ENCODE data around the gene NPC1.
A peak's percentile ranks its signal among the peaks of the same experiment; 100 is the strongest.

Gene NPC1

GRCh38 chr18:23631312-23631711, 45.0 kb upstream of the NPC1 start:
- TF ChIP-seq CTCF (IDR thresholded peaks at IDR 0.05; ENCODE audit: control insufficient read depth, extremely low read depth, insufficient read depth): no peak
- no peak overlapping the region for H3K4me3 ChIP-seq (ENCODE audit: low read depth, low read length)
- DNase-seq (ENCODE audit: low read depth): no peak

GRCh38 chr18:23629444-23629946, 43.2 kb upstream of the NPC1 start:
- no peak overlapping the region for H3K4me3 ChIP-seq (ENCODE audit: low read depth, low read length)
- peak; percentile 35; the same call in 1 of the 2 replicates for TF ChIP-seq CTCF (IDR thresholded peaks at IDR 0.05; ENCODE audit: control insufficient read depth, extremely low read depth, insufficient read depth)
- DNase-seq (ENCODE audit: low read depth): peak; percentile 94

- no peak for TF ChIP-seq CTCF (IDR thresholded peaks at IDR 0.05; ENCODE audit: control insufficient read depth, extremely low read depth, insufficient read depth)
- no peak overlapping the region for H3K4me3 ChIP-seq (ENCODE audit: low read depth, low read length)
- DNase-seq (ENCODE audit: low read depth): no peak
Measured at GRCh38 chr18:23627970-23628369, 41.7 kb upstream of the NPC1 start.

- H3K4me3 ChIP-seq (ENCODE audit: low read depth, low read length): no peak overlapping the region
- TF ChIP-seq CTCF (IDR thresholded peaks at IDR 0.05; ENCODE audit: control insufficient read depth, extremely low read depth, insufficient read depth): no peak
- peak; percentile 78 for DNase-seq (ENCODE audit: low read depth)
Measured at GRCh38 chr18:23627321-23627720, 41.0 kb upstream of the NPC1 start.

- TF ChIP-seq CTCF (IDR thresholded peaks at IDR 0.05; ENCODE audit: control insufficient read depth, extremely low read depth, insufficient read depth): no peak
- DNase-seq (ENCODE audit: low read depth): no peak
- H3K4me3 ChIP-seq (ENCODE audit: low read depth, low read length): no peak overlapping the region
Measured at GRCh38 chr18:23626451-23627279, 40.4 kb upstream of the NPC1 start.

- no peak for TF ChIP-seq CTCF (IDR thresholded peaks at IDR 0.05; ENCODE audit: control insufficient read depth, extremely low read depth, insufficient read depth)
Measured at GRCh38 chr18:23623040-23623439, 36.7 kb upstream of the NPC1 start.

More at GRCh38 chr18:23623040-23623439, 36.7 kb upstream of the NPC1 start:
- no peak for DNase-seq (ENCODE audit: low read depth)
- no peak overlapping the region for H3K4me3 ChIP-seq (ENCODE audit: low read depth, low read length)
